Measurements from ENCODE around the gene ERAP2. TPM values are rescaled to one million over a fixed set of nuclear protein-coding genes. Genes with fewer than 3 reads are reported as not detected.
A peak's percentile ranks its signal among the peaks of the same experiment; 100 is the strongest.

ERAP2 gene
- total and polyA plus RNA-seq, 2 of the 13 experiments (the other 11 are each of a cell fraction or from before 2014, with no cell fraction given), result 12.8 to 16.6 TPM

GRCh38 chr5:96909003-96909402, 32.7 kb downstream of the ERAP2 start:
- Histone ChIP-seq H3K4me3 (replicated peaks in 1 of 3; ENCODE audit: insufficient read depth in 1 of 3, low read depth in 2 of 3, low read length in 3 of 3) (no peak overlapping the region), H3K79me2 (ENCODE audit: insufficient read depth, low read length) (no peaks in the 10 kb centered on the region), H4K20me1 (ENCODE audit: insufficient read depth, low read length) (no peaks in the 10 kb centered on the region), H3K4me2 (ENCODE audit: low read depth, low read length) (no peak overlapping the region), H2AFZ (ENCODE audit: low read length) (no peak overlapping the region), H3K36me3 (replicated peaks in 1 of 2; ENCODE audit: control insufficient read depth in 1 of 2, insufficient read depth in 2 of 2, low read length in 2 of 2) (0 out of 5 replicates have a peak, but pooled peaks cover 0 to 5% of the 10 kb centered on the region in 2 experiments), H3K27ac (ENCODE audit: extremely low read length, insufficient read depth, low read length) (peak overlapping the region; percentile 13), H3K4me1 (ENCODE audit: insufficient read depth, low read length) (peaks cover 21% of the 10 kb centered on the region), H3K27me3 (ENCODE audit: control insufficient read depth in 1 of 2, insufficient read depth in 2 of 2, low read length in 2 of 2) (no peaks in the 10 kb centered on the region), H3K9ac (ENCODE audit: insufficient read depth, low read depth, low read length) (no peak overlapping the region), H3K9me3 (ENCODE audit: low read length) (no peaks in the 10 kb centered on the region)
- intact Hi-C loops (cut with micrococcal nuclease; ENCODE audit: unreplicated experiment) (no loop called here), in situ Hi-C loops (cut with HindIII; ENCODE audit: extremely low pct_ligation_motif_present, low pct_unique_long_range_greater_than_20kb) (no loop called here)
- no TSS peak for BruUV-seq (replicated peaks)
- TF ChIP-seq HNF4A (CRISPR knock-in tag; IDR thresholded peaks at IDR 0.05) (0 out of 2 replicates have a peak, but pooled peaks have one; percentile 6), ZNF160 (CRISPR knock-in tag; IDR thresholded peaks at IDR 0.05) (no peak)
- ChIA-PET CTCF (ENCODE audit: low intra/inter-chr PET ratio, low total read pairs) (no interaction called here), POLR2A (no interaction called here)
- FAIRE-seq, result peak; percentile 48
- DNase-seq (ENCODE audit: low spot score), result no peak
- ATAC-seq, result peak; percentile 61
- 63% methylated on average over 4 of the region's 4 CpGs for WGBS (ENCODE audit: low lambda C conversion rate)

DNA sequence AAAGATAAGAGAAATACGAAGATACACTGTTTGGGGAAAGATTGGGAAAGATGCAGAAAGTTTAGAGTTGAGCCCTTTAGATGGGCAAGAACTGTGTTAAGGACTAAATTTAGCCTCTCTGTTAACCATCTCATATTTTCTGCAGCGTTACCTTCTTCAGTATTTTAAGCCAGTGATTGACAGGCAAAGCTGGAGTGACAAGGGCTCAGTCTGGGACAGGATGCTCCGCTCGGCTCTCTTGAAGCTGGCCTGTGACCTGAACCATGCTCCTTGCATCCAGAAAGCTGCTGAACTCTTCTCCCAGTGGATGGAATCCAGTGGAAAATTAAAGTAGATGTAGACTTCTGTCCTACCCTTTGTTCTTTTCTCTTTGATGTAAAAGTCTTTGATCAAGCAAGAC, 33.1 kb downstream of the ERAP2 start:
- no TSS peak for BruUV-seq (replicated peaks)
- no peaks in the 10 kb centered on the region for H4K20me1 ChIP-seq (ENCODE audit: insufficient read depth, low read length)
- TF ChIP-seq MEIS2 (CRISPR knock-in tag; IDR thresholded peaks at IDR 0.05), result no peak
- 0 out of 2 replicates have a peak, but pooled peaks have one; percentile 18 for TF ChIP-seq TCF7 (IDR thresholded peaks at IDR 0.05; ENCODE audit: low read depth)
- no peak for TF ChIP-seq MAF1 (CRISPR knock-in tag; IDR thresholded peaks at IDR 0.05; ENCODE audit: borderline replicate concordance)
- no peak for TF ChIP-seq POGZ (CRISPR knock-in tag; IDR thresholded peaks at IDR 0.05)
- ChIA-PET POLR2A (no interaction called here), CTCF (ENCODE audit: low intra/inter-chr PET ratio, low total read pairs) (no interaction called here)
- no peak overlapping the region for H2AFZ ChIP-seq (ENCODE audit: low read length)
- peak; percentile 45; the same call in 2 of the 3 replicates for ATAC-seq
- intact Hi-C loops (cut with micrococcal nuclease; ENCODE audit: unreplicated experiment), result no loop called here
- H3K27ac ChIP-seq (ENCODE audit: extremely low read length, insufficient read depth, low read length), result peak overlapping the region; percentile 13
- WGBS (ENCODE audit: low lambda C conversion rate), result 86% methylated on average over 4 of the region's 4 CpGs
- DNase-seq (ENCODE audit: low spot score), result peak; percentile 27
- H3K36me3 ChIP-seq (replicated peaks in 1 of 2; ENCODE audit: control insufficient read depth in 1 of 2, insufficient read depth in 2 of 2, low read length in 2 of 2), result 0 out of 5 replicates have a peak, but pooled peaks cover 0 to under 1% of the 10 kb centered on the region in 2 experiments
- no peaks in the 10 kb centered on the region for H3K79me2 ChIP-seq (ENCODE audit: insufficient read depth, low read length)
- peaks cover 21% of the 10 kb centered on the region for H3K4me1 ChIP-seq (ENCODE audit: insufficient read depth, low read length)
- H3K9me3 ChIP-seq (ENCODE audit: low read length), result no peaks in the 10 kb centered on the region
- no peaks in the 10 kb centered on the region for H3K27me3 ChIP-seq (ENCODE audit: control insufficient read depth in 1 of 2, insufficient read depth in 2 of 2, low read length in 2 of 2)
- in situ Hi-C loops (cut with HindIII; ENCODE audit: extremely low pct_ligation_motif_present, low pct_unique_long_range_greater_than_20kb), result no loop called here
- no peak overlapping the region for H3K4me3 ChIP-seq (replicated peaks in 1 of 3; ENCODE audit: insufficient read depth in 1 of 3, low read depth in 2 of 3, low read length in 3 of 3)
- FAIRE-seq, result no peak
- H3K4me2 ChIP-seq (ENCODE audit: low read depth, low read length), result no peak overlapping the region
- H3K9ac ChIP-seq (ENCODE audit: insufficient read depth, low read depth, low read length), result no peak overlapping the region

Measured in HepG2 (cell line).